Activated CD4-positive, alpha-beta T cell treated with anti-CD3 and anti-CD28 coated beads, Interleukin-2, amount 10 ng/mL, durations not matched to agents 7 days and 5 days (primary cell): ENCODE results near the gene STXBP4. TPM values are rescaled to one million over a fixed set of nuclear protein-coding genes. Genes with fewer than 3 reads are reported as not detected.

Experiments used
- CTCF ChIA-PET: fragments of 350-600 bp; sonication (Branson Sonifier 250); formaldehyde crosslinking; loops from one replicate; lab custom pipeline; 2021; ENCODE audit warnings: antibody characterized with exemption; lab: Charles Lee
- POLR2A ChIA-PET: fragments of 350-600 bp; sonication (Branson Sonifier 250); formaldehyde crosslinking; loops from one replicate; lab custom pipeline; 2021; ENCODE audit warnings: antibody characterized with exemption; lab: Charles Lee
- DNase-seq: peaks from one replicate; pipeline ENCODE4 v3.0.0-alpha.2; 2020
- H3K27ac Mint-ChIP-seq: one replicate; pipeline ENCODE4 v1.8.0; 2021; ENCODE audit warnings: mild to moderate bottlenecking, moderate library complexity, mixed read lengths
- H3K27me3 Mint-ChIP-seq: one replicate; pipeline ENCODE4 v1.8.0; 2021; ENCODE audit warnings: mixed read lengths
- H3K36me3 Mint-ChIP-seq: one replicate; pipeline ENCODE4 v1.8.0; 2021; ENCODE audit warnings: low read depth, mixed read lengths
- H3K4me1 Mint-ChIP-seq: one replicate; pipeline ENCODE4 v1.8.0; 2021; ENCODE audit warnings: mixed read lengths
- H3K4me3 Mint-ChIP-seq: one replicate; pipeline ENCODE4 v1.8.0; 2021; ENCODE audit warnings: mild to moderate bottlenecking, moderate library complexity, mixed read lengths
- H3K9me3 Mint-ChIP-seq: one replicate; pipeline ENCODE4 v1.8.0; 2021; ENCODE audit warnings: mixed read lengths
- total RNA-seq, 2 experiments: library from RNA; stranded (reverse); gene quantifications; one replicate each; pipeline ENCODE4 v1.2.3, GENCODE V29; 2021

STXBP4 gene
- total RNA-seq, 2 experiments from 2014 or later: 5.5 to 6.2 TPM

DNA sequence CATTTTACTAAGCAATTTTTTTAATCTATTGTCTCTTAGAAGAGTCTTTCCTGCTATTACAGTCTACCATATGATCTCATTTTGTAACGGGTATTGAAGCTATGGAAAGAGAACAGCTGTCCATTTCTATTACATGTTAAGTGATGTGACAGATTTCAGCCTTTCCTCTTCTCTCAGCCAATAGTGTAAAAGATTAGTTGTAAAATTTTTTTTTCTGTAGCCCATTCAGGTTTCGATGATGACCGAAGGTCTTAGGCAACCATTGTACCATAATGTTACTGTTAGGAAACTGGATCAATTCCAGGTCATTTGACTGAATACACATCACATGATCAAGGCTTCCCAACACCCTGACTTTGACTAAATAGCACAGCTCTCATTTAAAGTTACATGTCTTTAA lies 148.6 kb downstream of the STXBP4 start:
- H3K36me3 Mint-ChIP-seq: no peaks in the 10 kb centered on the region
- no peaks in the 10 kb centered on the region for H3K27me3 Mint-ChIP-seq
- ChIA-PET CTCF (no interaction called here), POLR2A (no interaction called here)
- no peak overlapping the region for H3K4me3 Mint-ChIP-seq
- DNase-seq: no peak
- peaks cover 10% of the 10 kb centered on the region for H3K4me1 Mint-ChIP-seq
- no peak overlapping the region for H3K27ac Mint-ChIP-seq
- no peaks in the 10 kb centered on the region for H3K9me3 Mint-ChIP-seq

- H3K36me3 Mint-ChIP-seq: no peaks in the 10 kb centered on the region
- no peaks in the 10 kb centered on the region for H3K27me3 Mint-ChIP-seq
- POLR2A ChIA-PET: interaction anchor here (0.7 kb wide), 1 partner anchor 1571 kb away, joined by 3 read pairs; no protein-coding TSS in a partner anchor
- H3K4me1 Mint-ChIP-seq: peaks cover 6% of the 10 kb centered on the region
- CTCF ChIA-PET: no interaction called here
- DNase-seq: no peak
- H3K9me3 Mint-ChIP-seq: no peaks in the 10 kb centered on the region
- no peak overlapping the region for H3K27ac Mint-ChIP-seq
- H3K4me3 Mint-ChIP-seq: no peak overlapping the region
Observed at GRCh38 chr17:55120651-55121050, 152.1 kb downstream of the STXBP4 start.

- H3K27ac Mint-ChIP-seq: no peak overlapping the region
- CTCF ChIA-PET: no interaction called here
- H3K27me3 Mint-ChIP-seq: no peaks in the 10 kb centered on the region
- DNase-seq: no peak
- H3K4me1 Mint-ChIP-seq: peaks cover 5% of the 10 kb centered on the region
- H3K4me3 Mint-ChIP-seq: no peak overlapping the region
- POLR2A ChIA-PET: interaction anchor here (0.7 kb wide), 1 partner anchor 1570 kb away, joined by 3 read pairs; no protein-coding TSS in a partner anchor
- H3K9me3 Mint-ChIP-seq: no peaks in the 10 kb centered on the region
- no peaks in the 10 kb centered on the region for H3K36me3 Mint-ChIP-seq
Observed at GRCh38 chr17:55121268-55121667, 152.7 kb downstream of the STXBP4 start.

GRCh38 chr17:55122114-55122513 lies 153.5 kb downstream of the STXBP4 start:
- no peak overlapping the region for H3K27ac Mint-ChIP-seq
- ChIA-PET CTCF (no interaction called here), POLR2A (no interaction called here)
- no peaks in the 10 kb centered on the region for H3K27me3 Mint-ChIP-seq
- DNase-seq: no peak
- H3K9me3 Mint-ChIP-seq: no peaks in the 10 kb centered on the region
- peaks cover 1% of the 10 kb centered on the region for H3K4me1 Mint-ChIP-seq
- H3K4me3 Mint-ChIP-seq: no peak overlapping the region
- no peaks in the 10 kb centered on the region for H3K36me3 Mint-ChIP-seq

DNA sequence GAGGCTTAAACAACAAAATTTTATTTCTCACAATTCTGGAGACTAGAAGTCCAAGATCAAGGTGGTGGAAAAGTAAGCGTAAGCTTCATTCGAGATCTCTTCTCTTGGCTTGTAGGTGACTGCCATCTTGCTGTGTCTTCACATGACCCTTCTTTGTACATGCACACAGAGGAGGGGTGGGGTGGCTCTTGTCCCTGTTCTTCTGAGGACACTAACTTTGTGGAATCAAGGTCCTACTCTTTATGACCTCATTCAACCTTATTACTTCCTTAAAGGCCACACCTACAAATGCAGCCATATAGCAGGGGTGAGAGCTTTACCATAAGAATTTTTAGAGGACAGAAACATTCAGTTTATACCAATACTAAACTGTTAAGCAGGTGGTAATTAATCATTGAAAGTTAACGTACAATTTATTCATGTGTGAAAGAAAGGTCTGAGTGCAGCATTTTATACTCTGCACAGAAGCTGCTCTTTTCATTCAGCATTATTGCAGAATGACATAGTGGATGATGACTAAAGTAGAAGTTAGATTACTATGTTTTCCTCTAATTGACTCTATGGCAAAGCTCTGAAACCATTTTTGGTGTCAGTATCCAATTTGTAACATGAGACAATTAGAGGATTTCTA lies 156.3 kb downstream of the STXBP4 start:
- H3K27me3 Mint-ChIP-seq: no peaks in the 10 kb centered on the region

GRCh38 chr17:55133583-55133982 lies 165.0 kb downstream of the STXBP4 start:
- no peak overlapping the region for H3K4me3 Mint-ChIP-seq
- no peak for DNase-seq

More for the DNA sequence above, 156.3 kb downstream of the STXBP4 start:
- DNase-seq: no peak
- Mint-ChIP-seq H3K9me3 (no peaks in the 10 kb centered on the region), H3K4me3 (no peak overlapping the region), H3K27ac (no peak overlapping the region), H3K4me1 (no peaks in the 10 kb centered on the region), H3K36me3 (no peaks in the 10 kb centered on the region)
- ChIA-PET CTCF (no interaction called here), POLR2A (no interaction called here)

GRCh38 chr17:55134486-55135157 lies 166.1 kb downstream of the STXBP4 start:
- ChIA-PET POLR2A (no interaction called here), CTCF (interaction anchor here (1.1 kb wide), 1 partner anchor 93 kb away, joined by 3 read pairs; no protein-coding TSS in a partner anchor)
- no peak overlapping the region for H3K27ac Mint-ChIP-seq
- no peak overlapping the region for H3K4me3 Mint-ChIP-seq
- no peaks in the 10 kb centered on the region for H3K9me3 Mint-ChIP-seq
- no peaks in the 10 kb centered on the region for H3K27me3 Mint-ChIP-seq
- H3K36me3 Mint-ChIP-seq: no peaks in the 10 kb centered on the region
- no peaks in the 10 kb centered on the region for H3K4me1 Mint-ChIP-seq
- no peak for DNase-seq

More at GRCh38 chr17:55133583-55133982, 165.0 kb downstream of the STXBP4 start:
- no peak overlapping the region for H3K27ac Mint-ChIP-seq
- H3K9me3 Mint-ChIP-seq: no peaks in the 10 kb centered on the region
- no peaks in the 10 kb centered on the region for H3K36me3 Mint-ChIP-seq
- no peaks in the 10 kb centered on the region for H3K4me1 Mint-ChIP-seq
- ChIA-PET POLR2A (no interaction called here), CTCF (interaction anchor here (0.7 to 1.1 kb wide), 2 partner anchors 78 to 92 kb away, joined by 3 read pairs; no protein-coding TSS in a partner anchor)
- H3K27me3 Mint-ChIP-seq: no peaks in the 10 kb centered on the region

GRCh38 chr17:55140809-55141208 lies 172.2 kb downstream of the STXBP4 start:
- no peaks in the 10 kb centered on the region for H3K4me1 Mint-ChIP-seq
- ChIA-PET CTCF (no interaction called here), POLR2A (interaction anchor here (0.7 kb wide), 1 partner anchor 39 kb away, joined by 3 read pairs; no protein-coding TSS in a partner anchor)

GRCh38 chr17:55144518-55144917 lies 176.0 kb downstream of the STXBP4 start:
- POLR2A ChIA-PET: no interaction called here
- no peaks in the 10 kb centered on the region for H3K4me1 Mint-ChIP-seq
- DNase-seq: no peak
- H3K36me3 Mint-ChIP-seq: no peaks in the 10 kb centered on the region
- H3K9me3 Mint-ChIP-seq: no peaks in the 10 kb centered on the region
- no peaks in the 10 kb centered on the region for H3K27me3 Mint-ChIP-seq
- CTCF ChIA-PET: interaction anchor here (1.1 kb wide), 1 partner anchor 47 kb away, joined by 3 read pairs; no protein-coding TSS in a partner anchor
- H3K27ac Mint-ChIP-seq: no peak overlapping the region
- no peak overlapping the region for H3K4me3 Mint-ChIP-seq

More at GRCh38 chr17:55140809-55141208, 172.2 kb downstream of the STXBP4 start:
- Mint-ChIP-seq H3K4me3 (no peak overlapping the region), H3K9me3 (no peaks in the 10 kb centered on the region), H3K36me3 (no peaks in the 10 kb centered on the region), H3K27me3 (no peaks in the 10 kb centered on the region), H3K27ac (no peak overlapping the region)
- no peak for DNase-seq

DNA sequence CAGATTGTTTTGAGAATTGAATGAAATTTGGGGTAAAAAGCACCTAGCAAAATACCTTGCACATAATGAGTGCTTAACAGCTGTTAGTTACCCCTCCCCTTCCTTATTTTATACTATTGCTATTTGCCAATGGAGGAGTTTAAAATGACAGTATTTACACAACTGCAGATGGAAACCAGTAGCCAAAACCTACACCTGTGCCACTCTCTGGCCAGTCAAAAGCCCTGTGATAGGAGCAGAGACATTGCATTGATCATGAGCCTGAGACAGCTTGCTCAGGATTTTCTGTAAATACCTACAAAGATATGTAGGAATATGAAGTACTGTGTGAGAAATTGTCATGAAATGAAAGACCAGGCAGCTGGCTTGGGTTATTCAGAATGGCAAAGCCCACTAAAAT lies 180.9 kb downstream of the STXBP4 start:
- Mint-ChIP-seq H3K27me3 (no peaks in the 10 kb centered on the region), H3K36me3 (no peaks in the 10 kb centered on the region), H3K4me1 (no peaks in the 10 kb centered on the region), H3K27ac (no peak overlapping the region), H3K4me3 (no peak overlapping the region), H3K9me3 (no peaks in the 10 kb centered on the region)
- DNase-seq: no peak
- ChIA-PET POLR2A (no interaction called here), CTCF (interaction anchor here (1.4 to 1.5 kb wide), 2 partner anchors 8 to 10 kb away, joined by 3 to 4 read pairs; no protein-coding TSS in a partner anchor)

GRCh38 chr17:55152236-55152635 lies 183.7 kb downstream of the STXBP4 start:
- Mint-ChIP-seq H3K4me3 (no peak overlapping the region), H3K27me3 (no peaks in the 10 kb centered on the region), H3K4me1 (no peaks in the 10 kb centered on the region), H3K27ac (no peak overlapping the region), H3K9me3 (no peaks in the 10 kb centered on the region), H3K36me3 (no peaks in the 10 kb centered on the region)
- POLR2A ChIA-PET: no interaction called here
- no peak for DNase-seq
- CTCF ChIA-PET: no interaction called here

DNA sequence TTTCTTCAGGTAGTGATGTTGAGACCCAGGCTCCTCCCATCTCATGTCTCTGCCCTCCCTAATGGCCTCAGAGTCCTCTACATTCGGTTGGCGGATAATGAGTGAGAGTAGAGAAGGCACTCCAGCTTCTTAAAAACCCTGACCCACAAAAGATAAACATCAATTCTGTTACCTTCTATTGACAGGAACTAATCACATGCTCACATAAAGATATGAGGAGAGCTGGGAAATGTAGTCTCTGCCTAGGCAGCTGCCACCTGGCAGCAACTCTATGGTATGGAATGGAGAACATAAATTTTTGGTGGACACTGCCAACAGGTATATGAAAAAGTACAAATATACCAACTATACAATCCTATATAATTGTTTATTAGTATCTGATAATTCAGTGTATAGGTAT lies 185.5 kb downstream of the STXBP4 start:
- Mint-ChIP-seq H3K27ac (no peak overlapping the region), H3K4me3 (no peak overlapping the region), H3K4me1 (no peaks in the 10 kb centered on the region), H3K9me3 (no peaks in the 10 kb centered on the region), H3K27me3 (no peaks in the 10 kb centered on the region), H3K36me3 (no peaks in the 10 kb centered on the region)
- CTCF ChIA-PET: no interaction called here
- DNase-seq: no peak
- POLR2A ChIA-PET: interaction anchor here (0.7 kb wide), 1 partner anchor 328 kb away, joined by 3 read pairs; no protein-coding TSS in a partner anchor

DNA sequence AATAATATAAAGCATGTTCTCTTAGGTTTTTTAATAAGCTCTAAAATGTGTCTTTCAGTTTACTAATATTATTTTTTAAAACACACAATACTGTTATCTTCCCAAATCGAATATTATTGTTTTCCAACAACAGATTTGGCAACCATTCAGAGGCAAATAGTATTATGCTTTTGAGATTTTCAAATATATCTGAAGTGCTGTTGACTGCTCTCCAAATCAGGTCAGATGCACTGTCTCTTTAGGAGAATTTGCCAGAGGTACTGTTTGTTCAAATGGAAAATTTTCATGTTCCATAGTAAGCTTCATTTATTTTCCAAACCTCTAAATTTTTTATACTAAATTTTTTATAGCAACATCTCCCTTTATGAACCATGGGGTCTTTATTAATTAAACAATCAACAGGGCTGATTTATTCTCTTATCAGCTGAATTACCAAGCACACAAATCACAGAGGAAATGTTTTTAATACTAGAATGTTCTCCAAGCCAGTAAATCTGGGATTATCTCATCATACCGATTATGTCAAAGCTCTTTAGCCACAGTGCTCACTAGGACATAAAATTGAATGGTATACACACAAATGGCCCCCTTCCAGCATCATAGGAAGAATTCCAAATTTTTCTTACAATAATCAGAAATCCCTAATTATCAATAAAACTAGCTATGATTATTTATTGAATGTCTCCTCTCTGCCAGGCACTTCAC lies 187.4 kb downstream of the STXBP4 start:
- ChIA-PET POLR2A (no interaction called here), CTCF (no interaction called here)
- Mint-ChIP-seq H3K36me3 (no peaks in the 10 kb centered on the region), H3K9me3 (no peaks in the 10 kb centered on the region), H3K27ac (no peak overlapping the region), H3K4me3 (no peak overlapping the region), H3K27me3 (no peaks in the 10 kb centered on the region), H3K4me1 (no peaks in the 10 kb centered on the region)
- no peak for DNase-seq
